SK-N-SH (cell line): Measurements from ENCODE around the gene PLOD3. TPM values are rescaled to one million over a fixed set of nuclear protein-coding genes. Genes with fewer than 3 reads are reported as not detected.
A peak's percentile ranks its signal among the peaks of the same experiment; 100 is the strongest.

Experiments used
- CTCF ChIA-PET: fragments of 300-600, 350-600 bp; formaldehyde crosslinking; extraction: SDS; loops from one replicate; lab custom pipeline; 2021; lab: Yijun Ruan, JAX
- POLR2A ChIA-PET: fragments of 350-600 bp; sonication (Branson Sonifier 250); formaldehyde crosslinking; extraction: SDS; loops from one replicate; lab custom pipeline; 2020; ENCODE audit warnings: antibody characterized with exemption, inconsistent platforms; lab: Yijun Ruan, JAX
- DNase-seq: peaks from one replicate; pipeline ENCODE4 v3.0.0; 2012
- H2AFZ ChIP-seq: fragments of 200-600 bp; sonication (generic); 2 replicates; pipeline ENCODE4 v1.8.1; 2016; ENCODE audit warnings: antibody characterized with exemption, mild to moderate bottlenecking, low read depth
- H3F3A ChIP-seq: fragments of 200-600 bp; sonication (generic); replicated peaks from 2 replicates; pipeline ENCODE3; 2016; ENCODE audit warnings: antibody characterized with exemption, mild to moderate bottlenecking; ENCODE audit not compliant: insufficient read depth
- H3K27ac ChIP-seq, 2 experiments: fragments of 200-500 bp in 1 of 2; fragments of 200-600 bp in 1 of 2; sonication (Bioruptor generic) in 1 of 2; sonication (generic), shearing (Covaris generic) in 1 of 2; 2 replicates each; pipeline versions ENCODE4 v1.5.1 to v1.6.1; 2014 to 2016; ENCODE audit warnings: low read depth in 2 of 2, inconsistent platforms in 1 of 2, low read length in 1 of 2, mild to moderate bottlenecking in 1 of 2, mixed read lengths in 1 of 2
- H3K27me3 ChIP-seq: fragments of 200-600 bp; sonication (generic), shearing (Covaris generic); 2 replicates; pipeline ENCODE4 v1.6.1; 2016; ENCODE audit warnings: mixed run types; ENCODE audit not compliant: insufficient read depth
- H3K36me3 ChIP-seq, 2 experiments: fragments of 200-500 bp in 1 of 2; fragments of 200-600 bp in 1 of 2; sonication (Bioruptor generic) in 1 of 2; sonication (generic) in 1 of 2; replicated peaks in 1 of 2; 2 replicates each; pipeline versions ENCODE3 to v1.5.1; 2014 to 2016; ENCODE audit warnings: low read length in 1 of 2, mild to moderate bottlenecking in 1 of 2; ENCODE audit not compliant: insufficient read depth in 2 of 2, control insufficient read depth in 1 of 2
- H3K4me1 ChIP-seq, 2 experiments: fragments of 200-500 bp in 1 of 2; fragments of 200-600 bp in 1 of 2; sonication (Bioruptor generic) in 1 of 2; sonication (generic), shearing (Covaris generic) in 1 of 2; 2 replicates each; pipeline versions ENCODE4 v1.5.1 to v1.6.1; 2014 to 2016; ENCODE audit warnings: low read depth in 1 of 2, low read length in 1 of 2, mixed run types in 1 of 2; ENCODE audit not compliant: insufficient read depth in 2 of 2, control insufficient read depth in 1 of 2
- H3K4me2 ChIP-seq: fragments of 200-600 bp; sonication (generic), shearing (Covaris generic); 2 replicates; pipeline ENCODE4 v1.6.1; 2017; ENCODE audit warnings: mixed run types
- H3K4me3 ChIP-seq, 2 experiments: fragments of 200-500 bp in 1 of 2; fragments of 200-600 bp in 1 of 2; sonication (Bioruptor generic) in 1 of 2; sonication (generic), shearing (Covaris generic) in 1 of 2; 2 replicates each; pipeline versions ENCODE4 v1.5.1 to v1.8.1; 2014 to 2016; ENCODE audit warnings: low read depth in 2 of 2, inconsistent platforms in 1 of 2, low read length in 1 of 2, mild to moderate bottlenecking in 1 of 2, mixed read lengths in 1 of 2, moderate library complexity in 1 of 2
- H3K79me2 ChIP-seq: fragments of 200-600 bp; sonication (generic); 2 replicates; pipeline ENCODE4 v1.8.1; 2017; ENCODE audit warnings: mild to moderate bottlenecking; ENCODE audit not compliant: insufficient read depth
- H3K9ac ChIP-seq: fragments of 200-600 bp; sonication (generic); 2 replicates; pipeline ENCODE4 v1.6.1; 2017; ENCODE audit warnings: mixed run types
- H3K9me2 ChIP-seq: fragments of 200-600 bp; sonication (generic); 2 replicates; pipeline ENCODE4 v1.6.1; 2017; ENCODE audit warnings: mixed run types
- H3K9me3 ChIP-seq: fragments of 200-600 bp; sonication (generic); 2 replicates; pipeline ENCODE4 v1.6.1; 2017; ENCODE audit warnings: mixed run types, mild to moderate bottlenecking, moderate library complexity
- H4K20me1 ChIP-seq: fragments of 200-600 bp; sonication (generic); 2 replicates; pipeline ENCODE4 v1.6.1; 2017; ENCODE audit warnings: mild to moderate bottlenecking, mixed run types; ENCODE audit not compliant: insufficient read depth
- MEF2A ChIP-seq: IDR thresholded peaks from 2 replicates; pipeline ENCODE4 v1.4.0; 2012; ENCODE audit warnings: low read depth, borderline replicate concordance
- WGBS: methylation state at CpG from one replicate; pipeline ENCODE4 v1.1.6; 2017; ENCODE audit warnings: low lambda C conversion rate; 5-methylcytosine and 5-hydroxymethylcytosine counted together
- polyA plus RNA-seq, 3 experiments: library from polyadenylated mRNA; depleted of rRNA; stranded (reverse); fragments of >200 nt; gene quantifications; 2 replicates each; pipeline ENCODE4 v1.2.3, GENCODE V29; 2012
- small RNA-seq, 7 experiments: library from RNA; depleted of rRNA; stranded (forward); fragments of <200 nt; gene quantifications; one replicate each; pipeline ENCODE3, GENCODE V24; 2012
- TF ChIP-seq, protein P1 (sequence below): fragments of 150-350 bp; IDR thresholded peaks from 2 replicates; pipeline ENCODE4 v1.6.1; 2016; ENCODE audit warnings: mild to moderate bottlenecking, low read depth, low read length
- TF ChIP-seq, protein P2 (sequence below): IDR thresholded peaks from 2 replicates; pipeline ENCODE4 v1.4.0; 2012; ENCODE audit warnings: low read depth
- TF ChIP-seq, protein P3 (sequence below): fragments of 150-350 bp; IDR thresholded peaks from 2 replicates; pipeline ENCODE4 v1.6.1; 2017; ENCODE audit warnings: antibody characterized with exemption, low read length, low read depth, borderline replicate concordance
- TF ChIP-seq, protein P4 (sequence below): fragments of 200-600 bp; sonication (generic); IDR thresholded peaks from 2 replicates; pipeline ENCODE4 v1.6.1; 2017; ENCODE audit warnings: antibody characterized with exemption, mild to moderate bottlenecking, moderate library complexity

PLOD3 gene
- polyA plus RNA-seq, 1 of the 3 experiments (the other 2 are of a cell fraction), result 276 TPM

DNA sequence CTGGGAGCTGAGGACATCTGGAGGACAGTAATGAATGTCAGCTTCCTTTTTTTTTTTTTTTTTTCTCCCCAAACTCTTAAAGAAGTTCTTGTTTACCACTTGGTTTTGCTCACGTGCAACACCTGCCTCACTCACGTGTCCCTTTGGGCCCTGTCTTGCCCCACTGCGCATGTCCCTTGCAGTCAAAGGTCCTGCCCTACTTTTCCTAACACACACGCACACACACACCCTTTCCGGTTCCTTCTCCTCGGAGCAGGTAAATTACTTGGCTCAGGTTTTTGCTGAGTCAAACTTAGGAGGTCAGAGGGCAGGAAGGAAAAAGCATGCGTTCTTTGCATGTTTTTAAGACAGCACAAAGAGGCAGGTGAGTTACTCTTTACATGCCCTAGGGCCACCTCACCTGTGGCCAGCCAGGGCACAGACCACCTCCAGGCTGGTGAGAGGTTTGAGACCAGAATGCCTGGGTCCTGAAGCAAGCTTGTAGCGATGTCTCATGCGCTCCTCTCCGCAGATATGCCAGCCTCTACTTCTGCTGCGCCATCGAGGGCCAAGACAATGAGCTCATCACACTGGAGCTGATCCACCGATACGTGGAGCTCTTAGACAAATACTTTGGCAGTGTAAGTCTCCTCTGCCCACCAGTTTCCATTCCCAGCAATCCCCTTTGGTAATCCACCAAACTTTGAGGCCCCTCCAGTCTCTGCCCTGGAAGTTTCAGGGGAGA, 60.4 kb downstream of the PLOD3 start (continued):
- TF ChIP-seq, protein P1, sequence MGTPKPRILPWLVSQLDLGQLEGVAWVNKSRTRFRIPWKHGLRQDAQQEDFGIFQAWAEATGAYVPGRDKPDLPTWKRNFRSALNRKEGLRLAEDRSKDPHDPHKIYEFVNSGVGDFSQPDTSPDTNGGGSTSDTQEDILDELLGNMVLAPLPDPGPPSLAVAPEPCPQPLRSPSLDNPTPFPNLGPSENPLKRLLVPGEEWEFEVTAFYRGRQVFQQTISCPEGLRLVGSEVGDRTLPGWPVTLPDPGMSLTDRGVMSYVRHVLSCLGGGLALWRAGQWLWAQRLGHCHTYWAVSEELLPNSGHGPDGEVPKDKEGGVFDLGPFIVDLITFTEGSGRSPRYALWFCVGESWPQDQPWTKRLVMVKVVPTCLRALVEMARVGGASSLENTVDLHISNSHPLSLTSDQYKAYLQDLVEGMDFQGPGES, result no peak

DNA sequence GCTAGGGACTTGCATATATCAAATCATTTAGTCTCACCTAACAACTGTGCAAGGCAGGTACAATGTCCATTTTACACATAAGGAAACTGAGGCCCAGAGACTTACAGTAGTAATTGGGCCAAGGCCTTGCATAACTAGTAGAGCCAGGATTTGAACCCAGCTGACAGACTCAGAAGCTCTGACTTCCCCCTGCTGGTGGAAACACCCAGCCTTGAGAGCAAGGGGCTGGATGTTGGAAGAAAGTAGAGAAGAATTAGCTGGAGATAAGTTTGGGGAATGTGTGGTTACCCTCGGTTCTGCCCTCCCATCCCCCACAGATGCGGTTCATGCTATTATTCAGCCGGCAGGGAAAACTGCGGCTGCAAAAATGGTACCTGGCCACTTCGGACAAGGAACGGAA, 61.1 kb downstream of the PLOD3 start:
- Histone ChIP-seq H2AFZ (no peak overlapping the region), H3K4me2 (peak overlapping the region; percentile 99; the same call in 1 of the 2 replicates), H3K27ac (no peak overlapping the region), H3K4me1 (peaks cover 15 to 18% of the 10 kb centered on the region in 2 experiments; a peak in 3 of 4 replicates), H4K20me1 (peaks cover 5% of the 10 kb centered on the region; the same call in 1 of the 2 replicates), H3F3A (peaks cover 22% of the 10 kb centered on the region), H3K9ac (no peak overlapping the region), H3K4me3 (no peak overlapping the region), H3K79me2 (peaks cover 30% of the 10 kb centered on the region), H3K27me3 (no peaks in the 10 kb centered on the region), H3K36me3 (peaks cover 33% of the 10 kb centered on the region in 2 experiments), H3K9me2 (no peaks in the 10 kb centered on the region), H3K9me3 (no peaks in the 10 kb centered on the region)
- DNase-seq, result no peak
- CTCF ChIA-PET, result interaction anchor here (0.8 to 7.9 kb wide), 12 partner anchors 9 to 262 kb away, joined by 3 to 116 read pairs (median 4); partner anchors contain the start of genes NAT16 and VGF
- TF ChIP-seq MEF2A, result no peak
- TF ChIP-seq, protein P2, sequence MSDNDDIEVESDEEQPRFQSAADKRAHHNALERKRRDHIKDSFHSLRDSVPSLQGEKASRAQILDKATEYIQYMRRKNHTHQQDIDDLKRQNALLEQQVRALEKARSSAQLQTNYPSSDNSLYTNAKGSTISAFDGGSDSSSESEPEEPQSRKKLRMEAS, result no peak
- TF ChIP-seq, protein P3, sequence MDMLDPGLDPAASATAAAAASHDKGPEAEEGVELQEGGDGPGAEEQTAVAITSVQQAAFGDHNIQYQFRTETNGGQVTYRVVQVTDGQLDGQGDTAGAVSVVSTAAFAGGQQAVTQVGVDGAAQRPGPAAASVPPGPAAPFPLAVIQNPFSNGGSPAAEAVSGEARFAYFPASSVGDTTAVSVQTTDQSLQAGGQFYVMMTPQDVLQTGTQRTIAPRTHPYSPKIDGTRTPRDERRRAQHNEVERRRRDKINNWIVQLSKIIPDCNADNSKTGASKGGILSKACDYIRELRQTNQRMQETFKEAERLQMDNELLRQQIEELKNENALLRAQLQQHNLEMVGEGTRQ, result no peak
- TF ChIP-seq, protein P4, sequence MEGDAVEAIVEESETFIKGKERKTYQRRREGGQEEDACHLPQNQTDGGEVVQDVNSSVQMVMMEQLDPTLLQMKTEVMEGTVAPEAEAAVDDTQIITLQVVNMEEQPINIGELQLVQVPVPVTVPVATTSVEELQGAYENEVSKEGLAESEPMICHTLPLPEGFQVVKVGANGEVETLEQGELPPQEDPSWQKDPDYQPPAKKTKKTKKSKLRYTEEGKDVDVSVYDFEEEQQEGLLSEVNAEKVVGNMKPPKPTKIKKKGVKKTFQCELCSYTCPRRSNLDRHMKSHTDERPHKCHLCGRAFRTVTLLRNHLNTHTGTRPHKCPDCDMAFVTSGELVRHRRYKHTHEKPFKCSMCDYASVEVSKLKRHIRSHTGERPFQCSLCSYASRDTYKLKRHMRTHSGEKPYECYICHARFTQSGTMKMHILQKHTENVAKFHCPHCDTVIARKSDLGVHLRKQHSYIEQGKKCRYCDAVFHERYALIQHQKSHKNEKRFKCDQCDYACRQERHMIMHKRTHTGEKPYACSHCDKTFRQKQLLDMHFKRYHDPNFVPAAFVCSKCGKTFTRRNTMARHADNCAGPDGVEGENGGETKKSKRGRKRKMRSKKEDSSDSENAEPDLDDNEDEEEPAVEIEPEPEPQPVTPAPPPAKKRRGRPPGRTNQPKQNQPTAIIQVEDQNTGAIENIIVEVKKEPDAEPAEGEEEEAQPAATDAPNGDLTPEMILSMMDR, result peak; percentile 42
- POLR2A ChIA-PET, result interaction anchor here (1.2 to 3.7 kb wide), 4 partner anchors 9 to 61 kb away, joined by 3 to 43 read pairs (median 4); partner anchors contain the start of genes PLOD3, VGF and ZNHIT1
- WGBS, result 83% methylated on average over 6 of the region's 6 CpGs

Small RNA genes within 50 kb of the gene (small RNA-seq; reads per million reads assigned to genes)
- gene MIR4653, result 0 to 0.39 (median 0) reads per million in 7 experiments

Other genes starting within 250 kb of the PLOD3 start
- 0.18 TPM in 1 of 2 replicates, not detected in the other for gene MUC12, start 248.0 kb downstream of the PLOD3 start, polyA plus RNA-seq (2012; rRNA removed)
- gene MUC17, start 197.5 kb downstream of the PLOD3 start, polyA plus RNA-seq (2012; rRNA removed), result not detected in 2 replicates
- 2.5 and 2.9 TPM in 2 replicates for gene TRIM56, start 132.1 kb downstream of the PLOD3 start, polyA plus RNA-seq (2012; rRNA removed)
- gene SERPINE1, start 90.5 kb downstream of the PLOD3 start, polyA plus RNA-seq (2012; rRNA removed), result 4,174 and 5,753 TPM in 2 replicates
- gene AP1S1, start 63.1 kb downstream of the PLOD3 start, polyA plus RNA-seq (2012; rRNA removed), result 616 and 704 TPM in 2 replicates
- 17.4 and 54.3 TPM in 2 replicates for gene VGF, start 52.0 kb downstream of the PLOD3 start, polyA plus RNA-seq (2012; rRNA removed)
- gene NAT16, start 37.3 kb downstream of the PLOD3 start, polyA plus RNA-seq (2012; rRNA removed), result 0.64 and 0.68 TPM in 2 replicates
- gene MOGAT3, start 16.5 kb downstream of the PLOD3 start, polyA plus RNA-seq (2012; rRNA removed), result not detected in 2 replicates
- 71.6 and 101 TPM in 2 replicates for gene ZNHIT1, start 584 bp upstream of the PLOD3 start, polyA plus RNA-seq (2012; rRNA removed)
- gene CLDN15, start 20.2 kb upstream of the PLOD3 start, polyA plus RNA-seq (2012; rRNA removed), result 24.0 and 29.0 TPM in 2 replicates
- 1,071 and 1,313 TPM in 2 replicates for gene FIS1, start 27.5 kb upstream of the PLOD3 start, polyA plus RNA-seq (2012; rRNA removed)
- 62.4 and 66.7 TPM in 2 replicates for gene IFT22, start 104.2 kb upstream of the PLOD3 start, polyA plus RNA-seq (2012; rRNA removed)
- 0.05 and 0.06 TPM in 2 replicates for gene COL26A1, start 145.3 kb upstream of the PLOD3 start, polyA plus RNA-seq (2012; rRNA removed)